ENCODE results near the gene TRANK1.

GRCh38 chr3:36837089-36837488, 107.8 kb downstream of the TRANK1 start:
- TF ChIP-seq POLR2A (IDR thresholded peaks at IDR 0.05; ENCODE audit: low read depth) (no peak), POLR2AphosphoS5 (IDR thresholded peaks at IDR 0.05) (no peak)

All from esophagus muscularis mucosa (tissue), 2 donors.